GM12878 (cell line): ENCODE results near the gene SLC20A1. TPM values are rescaled to one million over a fixed set of nuclear protein-coding genes. Genes with fewer than 3 reads are reported as not detected.

Experiments used
- BHLHE40 ChIP-seq, 2 experiments: fragments of 450-650 bp in 1 of 2; IDR thresholded peaks; 2 replicates each; pipeline ENCODE4 v1.6.1; 2011 to 2017; ENCODE audit warnings: low read depth in 2 of 2, borderline replicate concordance in 1 of 2, improper control_type of control experiment in 1 of 2, low read length in 1 of 2, mild to moderate bottlenecking in 1 of 2
- CHD1 ChIP-seq: IDR thresholded peaks from 2 replicates; pipeline ENCODE4 v1.6.1; 2012; ENCODE audit warnings: low read depth, low read length, improper control_type of control experiment
- CHD2 ChIP-seq: IDR thresholded peaks from 2 replicates; pipeline ENCODE4 v1.6.1; 2011; ENCODE audit warnings: low read depth, low read length, improper control_type of control experiment, borderline replicate concordance
- EP300 ChIP-seq, 2 experiments: fragments of 150-350 bp in 1 of 2; IDR thresholded peaks; 2 replicates each; pipeline ENCODE4 v1.6.1; 2011 to 2012; ENCODE audit warnings: low read depth in 2 of 2, low read length in 2 of 2, borderline replicate concordance in 1 of 2, improper control_type of control experiment in 1 of 2, inconsistent platforms in 1 of 2; ENCODE audit not compliant: control insufficient read depth in 1 of 2
- IRF4 ChIP-seq: IDR thresholded peaks from 2 replicates; pipeline ENCODE4 v1.6.1; 2011; ENCODE audit warnings: low read depth, low read length
- MEF2B ChIP-seq: fragments of 450-650 bp; IDR thresholded peaks from 2 replicates; pipeline ENCODE4 v1.6.1; 2018; ENCODE audit warnings: mild to moderate bottlenecking, moderate library complexity; ENCODE audit not compliant: partially characterized antibody, poor library complexity, severe bottlenecking
- NR2C2 ChIP-seq: IDR thresholded peaks from 2 replicates; pipeline ENCODE4 v1.6.1; 2011; ENCODE audit warnings: borderline replicate concordance, low read depth; ENCODE audit not compliant: control insufficient read depth, insufficient read length
- SMC3 ChIP-seq: IDR thresholded peaks from 2 replicates; pipeline ENCODE4 v1.6.1; 2011; ENCODE audit warnings: low read length, improper control_type of control experiment, borderline replicate concordance
- SREBF2 ChIP-seq: IDR thresholded peaks from 2 replicates; pipeline ENCODE4 v1.6.1; 2012; ENCODE audit warnings: mild to moderate bottlenecking, low read length
- SRF ChIP-seq, 2 experiments: IDR thresholded peaks; 2 replicates each; pipeline ENCODE4 v1.6.1; 2011; ENCODE audit warnings: low read depth in 2 of 2, low read length in 2 of 2, mild to moderate bottlenecking in 1 of 2, moderate library complexity in 1 of 2
- STAT3 ChIP-seq: IDR thresholded peaks from 2 replicates; pipeline ENCODE4 v1.6.1; 2011; ENCODE audit warnings: low read depth, low read length, improper control_type of control experiment
- TCF12 ChIP-seq: IDR thresholded peaks from 2 replicates; pipeline ENCODE4 v1.6.1; 2011; ENCODE audit warnings: low read depth, mild to moderate bottlenecking, low read length
- ZNF217 ChIP-seq: fragments of 450-650 bp; IDR thresholded peaks from 2 replicates; pipeline ENCODE4 v1.6.1; 2017; ENCODE audit warnings: antibody characterized with exemption, mild to moderate bottlenecking
- polyA plus RNA-seq, 11 experiments: library from polyadenylated mRNA; depleted of rRNA in 4 of 11; unstranded in 6 of 11; stranded (reverse) in 5 of 11; fragments of >200 nt; fragmentation: Nextera tagmentation in 4 of 11; fragmentation: Illumina TruSeq in 1 of 11; extraction: Ambion mirVana in 4 of 11; extraction: Trizol in 1 of 11; gene quantifications; 1 replicate in 1 of 11; 2 replicates in 10 of 11; pipeline versions ENCODE4 v1.2.1 to v1.2.3, GENCODE V29; 2011 to 2016; ENCODE audit warnings: inconsistent platforms in 2 of 11, missing spikeins in 2 of 11, low read depth in 1 of 11
- total RNA-seq, 4 experiments: library from RNA; depleted of rRNA in 3 of 4; stranded (reverse); fragments of >200 nt in 3 of 4; fragmentation: Illumina TruSeq in 1 of 4; extraction: Trizol in 1 of 4; gene quantifications; 2 replicates each; pipeline versions ENCODE4 v1.2.1 to v1.2.3, GENCODE V29; 2013 to 2021
- TF ChIP-seq, protein P1 (sequence below): fragments of 450-650 bp; IDR thresholded peaks from 2 replicates; pipeline ENCODE4 v1.6.1; 2017; ENCODE audit warnings: borderline replicate concordance
- TF ChIP-seq, protein P2 (sequence below): fragments of 450-650 bp; IDR thresholded peaks from 2 replicates; pipeline ENCODE4 v1.6.1; 2017; ENCODE audit warnings: mild to moderate bottlenecking, moderate library complexity

Gene SLC20A1
- total and polyA plus RNA-seq, 10 of the 15 experiments (the other 5 are each of a cell fraction or from before 2014, with no cell fraction given): 21.2 to 59.1 (median 43.2) TPM

DNA sequence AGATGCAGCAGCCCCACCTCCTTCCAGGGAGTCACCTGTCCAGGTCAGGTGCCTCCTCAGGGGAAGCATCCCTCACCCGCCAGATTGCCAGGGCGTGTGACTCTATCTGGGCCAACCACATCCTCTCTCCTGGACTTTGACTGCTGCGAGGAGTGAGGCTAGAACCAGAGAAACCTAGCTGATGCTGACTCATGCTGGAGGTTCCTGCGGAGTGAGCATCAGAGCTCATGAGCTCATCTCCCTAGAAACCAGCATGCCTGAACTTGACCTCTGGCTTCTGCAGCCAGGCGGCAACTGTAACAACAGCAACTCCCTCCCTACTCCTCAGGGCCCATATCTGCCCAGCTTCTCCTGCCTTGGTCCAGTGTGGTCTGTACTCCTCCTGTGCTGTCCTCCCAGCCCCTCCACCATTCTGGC, 46.8 kb downstream of the SLC20A1 start (continued):
- TF ChIP-seq, protein P1, sequence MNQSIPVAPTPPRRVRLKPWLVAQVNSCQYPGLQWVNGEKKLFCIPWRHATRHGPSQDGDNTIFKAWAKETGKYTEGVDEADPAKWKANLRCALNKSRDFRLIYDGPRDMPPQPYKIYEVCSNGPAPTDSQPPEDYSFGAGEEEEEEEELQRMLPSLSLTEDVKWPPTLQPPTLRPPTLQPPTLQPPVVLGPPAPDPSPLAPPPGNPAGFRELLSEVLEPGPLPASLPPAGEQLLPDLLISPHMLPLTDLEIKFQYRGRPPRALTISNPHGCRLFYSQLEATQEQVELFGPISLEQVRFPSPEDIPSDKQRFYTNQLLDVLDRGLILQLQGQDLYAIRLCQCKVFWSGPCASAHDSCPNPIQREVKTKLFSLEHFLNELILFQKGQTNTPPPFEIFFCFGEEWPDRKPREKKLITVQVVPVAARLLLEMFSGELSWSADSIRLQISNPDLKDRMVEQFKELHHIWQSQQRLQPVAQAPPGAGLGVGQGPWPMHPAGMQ: no peak
- TF ChIP-seq CHD2 (no peak), EP300 (IDR thresholded peaks at IDR 0.05; ENCODE audit: borderline replicate concordance in 1 of 2, control insufficient read depth in 1 of 2, low read depth in 2 of 2, low read length in 2 of 2) (peak; percentile 68 to 79), MEF2B (peak; percentile 49), STAT3 (no peak), TCF12 (peak; percentile 38; the same call in 1 of the 2 replicates), IRF4 (0 out of 2 replicates have a peak, but pooled peaks have one; percentile 49), SRF (IDR thresholded peaks at IDR 0.05; ENCODE audit: low read depth in 2 of 2, low read length in 2 of 2) (no peak), SMC3 (no peak), CHD1 (peak; percentile 85; the same call in 1 of the 2 replicates), ZNF217 (peak; percentile 63; the same call in 1 of the 2 replicates), SREBF2 (no peak), NR2C2 (no peak), BHLHE40 (IDR thresholded peaks at IDR 0.05; ENCODE audit: borderline replicate concordance in 1 of 2, low read depth in 2 of 2, low read length in 1 of 2) (peak; percentile 79 to 92)
- TF ChIP-seq, protein P2, sequence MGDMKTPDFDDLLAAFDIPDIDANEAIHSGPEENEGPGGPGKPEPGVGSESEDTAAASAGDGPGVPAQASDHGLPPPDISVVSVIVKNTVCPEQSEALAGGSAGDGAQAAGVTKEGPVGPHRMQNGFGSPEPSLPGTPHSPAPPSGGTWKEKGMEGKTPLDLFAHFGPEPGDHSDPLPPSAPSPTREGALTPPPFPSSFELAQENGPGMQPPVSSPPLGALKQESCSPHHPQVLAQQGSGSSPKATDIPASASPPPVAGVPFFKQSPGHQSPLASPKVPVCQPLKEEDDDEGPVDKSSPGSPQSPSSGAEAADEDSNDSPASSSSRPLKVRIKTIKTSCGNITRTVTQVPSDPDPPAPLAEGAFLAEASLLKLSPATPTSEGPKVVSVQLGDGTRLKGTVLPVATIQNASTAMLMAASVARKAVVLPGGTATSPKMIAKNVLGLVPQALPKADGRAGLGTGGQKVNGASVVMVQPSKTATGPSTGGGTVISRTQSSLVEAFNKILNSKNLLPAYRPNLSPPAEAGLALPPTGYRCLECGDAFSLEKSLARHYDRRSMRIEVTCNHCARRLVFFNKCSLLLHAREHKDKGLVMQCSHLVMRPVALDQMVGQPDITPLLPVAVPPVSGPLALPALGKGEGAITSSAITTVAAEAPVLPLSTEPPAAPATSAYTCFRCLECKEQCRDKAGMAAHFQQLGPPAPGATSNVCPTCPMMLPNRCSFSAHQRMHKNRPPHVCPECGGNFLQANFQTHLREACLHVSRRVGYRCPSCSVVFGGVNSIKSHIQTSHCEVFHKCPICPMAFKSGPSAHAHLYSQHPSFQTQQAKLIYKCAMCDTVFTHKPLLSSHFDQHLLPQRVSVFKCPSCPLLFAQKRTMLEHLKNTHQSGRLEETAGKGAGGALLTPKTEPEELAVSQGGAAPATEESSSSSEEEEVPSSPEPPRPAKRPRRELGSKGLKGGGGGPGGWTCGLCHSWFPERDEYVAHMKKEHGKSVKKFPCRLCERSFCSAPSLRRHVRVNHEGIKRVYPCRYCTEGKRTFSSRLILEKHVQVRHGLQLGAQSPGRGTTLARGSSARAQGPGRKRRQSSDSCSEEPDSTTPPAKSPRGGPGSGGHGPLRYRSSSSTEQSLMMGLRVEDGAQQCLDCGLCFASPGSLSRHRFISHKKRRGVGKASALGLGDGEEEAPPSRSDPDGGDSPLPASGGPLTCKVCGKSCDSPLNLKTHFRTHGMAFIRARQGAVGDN: peak; percentile 93
